ENCODE data around the gene AGMO.

- TF ChIP-seq EZH2 (IDR thresholded peaks at IDR 0.05; ENCODE audit: borderline replicate concordance): no peak
- no peak for TF ChIP-seq EZH2phosphoT487 (IDR thresholded peaks at IDR 0.05; ENCODE audit: low read depth, severe bottlenecking, unreplicated experiment)
Observed at GRCh38 chr7:15594461-15594860, 32.6 kb upstream of the AGMO start.

All from hepatocyte (in vitro differentiated cells).